ENCODE measurements around the gene M6PR.
"Not testable (repeated sequence)": the region's sequence is repeated elsewhere in the genome, so short reads cannot be mapped to it uniquely, and the experiment has no call there.

DNA sequence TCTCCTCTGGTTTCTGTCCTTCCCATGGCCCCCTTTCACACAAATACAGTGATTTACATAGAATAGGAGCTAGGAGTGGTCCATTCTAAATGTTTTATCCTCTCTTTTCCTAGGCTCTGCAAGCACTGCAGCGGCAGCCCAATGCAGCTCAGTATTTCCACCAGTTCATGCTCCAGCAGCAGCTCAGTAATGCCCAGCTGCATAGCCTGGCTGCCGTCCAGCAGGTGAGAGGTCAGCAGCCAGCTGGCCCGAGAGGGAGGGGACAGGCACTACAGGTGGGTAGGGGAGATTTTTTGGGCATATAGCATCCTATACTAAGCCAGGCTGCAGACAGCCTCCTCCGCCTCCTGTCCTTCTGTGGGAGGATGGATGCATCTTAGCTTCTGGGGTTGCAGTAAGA is 29.8 kb downstream of the M6PR start:
- TF ChIP-seq SUZ12 (IDR thresholded peaks at IDR 0.05; ENCODE audit: extremely low read depth, insufficient read depth, insufficient read length); ZNF274 (IDR thresholded peaks at IDR 0.05; ENCODE audit: low read depth, low read length): not testable (repeated sequence)

All from NT2/D1 (cell line).